Midbrain (tissue), 1 donor: ENCODE measurements around the gene KCNJ13.

Experiments
- DNase-seq: peaks from one replicate; lab custom pipeline; 2025; lab: John Stamatoyannopoulos, UW

KCNJ13 gene

GRCh38 chr2:232776435-232776834, at the start of gene KCNJ13:
Gene KCNJ13, minus strand, starts transcription at chr2:232776565. Its CDS starts 5,203 bp downstream, at chr2:232771362.
- no peak for DNase-seq

- no peak for DNase-seq
Observed at GRCh38 chr2:232817756-232818155, 41.4 kb upstream of the KCNJ13 start.

GRCh38 chr2:232816657-232817056, 40.3 kb upstream of the KCNJ13 start:
- DNase-seq: no peak

GRCh38 chr2:232815569-232815968, 39.2 kb upstream of the KCNJ13 start:
- DNase-seq: no peak

- DNase-seq: no peak
Observed at GRCh38 chr2:232810444-232810843, 34.1 kb upstream of the KCNJ13 start.

- DNase-seq: no peak
Observed at GRCh38 chr2:232809349-232810124, 33.2 kb upstream of the KCNJ13 start.

GRCh38 chr2:232802091-232802490, 25.7 kb upstream of the KCNJ13 start:
- DNase-seq: no peak

GRCh38 chr2:232800166-232800565, 23.8 kb upstream of the KCNJ13 start:
- no peak for DNase-seq

GRCh38 chr2:232798187-232798586, 21.8 kb upstream of the KCNJ13 start:
- no peak for DNase-seq

GRCh38 chr2:232795920-232796319, 19.6 kb upstream of the KCNJ13 start:
- no peak for DNase-seq

GRCh38 chr2:232794981-232795380, 18.6 kb upstream of the KCNJ13 start:
- no peak for DNase-seq

GRCh38 chr2:232793271-232793670, 16.9 kb upstream of the KCNJ13 start:
- DNase-seq: no peak

GRCh38 chr2:232791518-232791917, 15.2 kb upstream of the KCNJ13 start:
- DNase-seq: no peak

GRCh38 chr2:232789082-232789481, 12.7 kb upstream of the KCNJ13 start:
- no peak for DNase-seq

GRCh38 chr2:232787806-232788205, 11.4 kb upstream of the KCNJ13 start:
- DNase-seq: peak; percentile 13

- no peak for DNase-seq
Observed at GRCh38 chr2:232783278-232783677, 6.9 kb upstream of the KCNJ13 start.

GRCh38 chr2:232781765-232782164, 5.4 kb upstream of the KCNJ13 start:
- no peak for DNase-seq

- DNase-seq: no peak
Observed at GRCh38 chr2:232779934-232780333, 3.6 kb upstream of the KCNJ13 start.

- no peak for DNase-seq
Observed at GRCh38 chr2:232779465-232779864, 3.1 kb upstream of the KCNJ13 start.

- DNase-seq: no peak
Observed at GRCh38 chr2:232777276-232777675, 911 bp upstream of the KCNJ13 start.

GRCh38 chr2:232773815-232774214, 2.5 kb downstream of the KCNJ13 start:
- no peak for DNase-seq

GRCh38 chr2:232772531-232772930, 3.8 kb downstream of the KCNJ13 start:
- DNase-seq: no peak

GRCh38 chr2:232771870-232772269, 4.5 kb downstream of the KCNJ13 start:
- DNase-seq: no peak

- no peak for DNase-seq
Observed at GRCh38 chr2:232770207-232770606, 6.2 kb downstream of the KCNJ13 start.
